Right cardiac atrium (tissue), 5 donors: ENCODE data around the gene BCL2L2. TPM values are rescaled to one million over a fixed set of nuclear protein-coding genes. Genes with fewer than 3 reads are reported as not detected.
A peak's percentile ranks its signal among the peaks of the same experiment; 100 is the strongest.
"Not testable (repeated sequence)": the region's sequence is repeated elsewhere in the genome, so short reads cannot be mapped to it uniquely, and the experiment has no call there.

Source experiments
- ATAC-seq, 2 donors: fragments of 200-7000 bp; cut with Tn5 transposase; one replicate each; pipeline versions ENCODE4 v1.8.0 to v1.9.1; 2020; ENCODE audit warnings: moderate library complexity in 2 of 2, mild to moderate bottlenecking in 1 of 2
- DNase-seq, 3 donors: peaks; one replicate each; pipeline ENCODE4 v3.0.0-alpha.2; 2020
- H3K27ac ChIP-seq: one replicate; pipeline ENCODE4 v1.5.1; 2013; ENCODE audit warnings: mild to moderate bottlenecking, low read length, control low read depth, moderate library complexity
- H3K27me3 ChIP-seq: one replicate; pipeline ENCODE4 v1.6.1; 2013; ENCODE audit not compliant: control insufficient read depth, insufficient read depth
- H3K4me1 ChIP-seq: one replicate; pipeline ENCODE4 v1.6.1; 2013; ENCODE audit warnings: low read length; ENCODE audit not compliant: control insufficient read depth, insufficient read depth
- H3K4me3 ChIP-seq: one replicate; pipeline ENCODE4 v1.5.1; 2013; ENCODE audit warnings: low read length, control low read depth
- H3K9me3 ChIP-seq: one replicate; pipeline ENCODE4 v1.6.1; 2013; ENCODE audit warnings: low read length; ENCODE audit not compliant: control insufficient read depth
- WGBS: extraction: QIAGEN DNeasy Blood & Tissue Kit; methylation state at CpG from one replicate; pipeline ENCODE4 v1.1.7; 2013; 5-methylcytosine and 5-hydroxymethylcytosine counted together
- intact Hi-C, 4 donors: fragments of 100-400 bp; cut with DNase I; formaldehyde crosslinking; loops; one replicate each; pipeline versions ENCODE4 v1.11.0 to v1.14.0; 2022 to 2023
- polyA plus RNA-seq: library from polyadenylated mRNA; stranded (reverse); fragments of 200-250 nt; gene quantifications from one replicate; pipeline ENCODE4 v1.2.3, GENCODE V29; 2013
- total RNA-seq, 4 donors: library from RNA; stranded (reverse); fragmentation: NEBNext Ultra II Directional; extraction: Animal tissue kit (Norgen Biotek cat#: 25700); gene quantifications; one replicate each; pipeline ENCODE4 v1.2.1, GENCODE V29; 2021
- donor health status: healthy with polysubstance abuse.
- donor health status: DM: no; HTN: yes; CAD: no.
- donor health status: DM: no; HTN: no; CAD: no.
- donor health status: DM: no; HTN: yes; CAD: no; lungs with severe emphysema.
- donor health status: DM: yes; HTN: yes; CAD: no.

Gene BCL2L2
- total and polyA plus RNA-seq, 5 donors, result 38.1 to 51.9 (median 48.4) TPM

DNA sequence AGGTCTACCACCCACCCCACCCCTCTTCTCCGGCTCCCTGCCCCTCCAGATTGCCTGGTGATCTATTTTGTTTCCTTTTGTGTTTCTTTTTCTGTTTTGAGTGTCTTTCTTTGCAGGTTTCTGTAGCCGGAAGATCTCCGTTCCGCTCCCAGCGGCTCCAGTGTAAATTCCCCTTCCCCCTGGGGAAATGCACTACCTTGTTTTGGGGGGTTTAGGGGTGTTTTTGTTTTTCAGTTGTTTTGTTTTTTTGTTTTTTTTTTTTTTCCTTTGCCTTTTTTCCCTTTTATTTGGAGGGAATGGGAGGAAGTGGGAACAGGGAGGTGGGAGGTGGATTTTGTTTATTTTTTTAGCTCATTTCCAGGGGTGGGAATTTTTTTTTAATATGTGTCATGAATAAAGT, 19.1 kb downstream of the BCL2L2 start:
- H3K4me1 ChIP-seq, H3K4me3 ChIP-seq, ATAC-seq, H3K9me3 ChIP-seq, H3K27me3 ChIP-seq, H3K27ac ChIP-seq: not testable (repeated sequence)
- WGBS, result 87% methylated on average over 5 of the region's 5 CpGs
- DNase-seq, result peak in 1 of 3 donors; percentile 26
- intact Hi-C loops, result loop anchor here (5.0 to 10.0 kb wide), 7 partner anchors 52 to 239 kb away; partner anchors contain the start of genes AP1G2 (in 2 of the 4) and CMTM5 (in 1 of the 4)

GRCh38 chr14:23326491-23327332, 20.1 kb downstream of the BCL2L2 start:
- Histone ChIP-seq H3K4me3 (no peak overlapping the region), H3K27me3 (no peaks in the 10 kb centered on the region), H3K4me1 (no peaks in the 10 kb centered on the region), H3K27ac (no peak overlapping the region), H3K9me3 (no peaks in the 10 kb centered on the region)
- 71% methylated on average over 13 of the region's 13 CpGs for WGBS
- peak in 1 of 3 donors; percentile 32 for DNase-seq
- ATAC-seq, result peak in 1 of 2 donors; percentile 18
- intact Hi-C loops, result loop anchor here (5.0 to 10.0 kb wide), 7 partner anchors 51 to 238 kb away; partner anchors contain the start of genes AP1G2 (in 2 of the 4) and CMTM5 (in 1 of the 4)

DNA sequence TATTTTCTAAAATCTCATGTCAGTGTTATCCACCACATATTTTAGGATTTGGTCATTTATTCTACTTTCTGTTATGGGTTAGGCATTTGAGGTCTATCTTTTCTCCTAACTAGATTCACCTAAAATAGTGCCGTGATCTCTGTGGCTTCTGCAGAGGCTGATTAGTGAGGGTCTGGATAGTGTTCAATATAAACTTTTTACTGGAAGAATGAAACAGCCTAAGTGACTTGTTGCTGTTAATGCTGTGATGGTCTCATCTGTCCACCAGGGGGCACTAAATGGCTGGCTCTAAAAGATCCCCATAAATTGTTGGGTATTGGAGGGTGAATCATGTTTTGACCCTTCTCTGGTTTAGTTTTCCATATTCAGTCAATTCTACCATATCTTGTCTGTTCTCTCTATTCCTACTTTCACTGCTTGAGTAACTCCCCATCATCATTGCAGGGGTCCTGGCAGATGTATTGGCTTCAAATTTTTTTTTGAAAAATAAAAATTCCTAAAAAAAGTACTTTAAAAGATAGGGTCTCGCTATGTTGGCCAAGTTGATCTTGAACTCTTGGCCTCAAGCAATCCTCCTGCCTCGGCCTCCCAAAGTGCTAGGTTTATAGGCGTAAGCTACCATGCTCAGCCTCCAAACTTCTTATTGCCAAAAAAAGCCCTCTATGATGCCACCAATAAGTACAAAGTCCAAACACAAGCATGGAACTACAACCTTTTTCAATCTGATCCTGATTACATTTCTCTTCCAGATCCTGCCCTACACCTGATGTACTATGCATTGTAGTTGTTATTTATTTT, 21.5 kb downstream of the BCL2L2 start:
- Histone ChIP-seq H3K4me3 (no peak overlapping the region), H3K9me3 (no peaks in the 10 kb centered on the region), H3K27ac (no peak overlapping the region), H3K4me1 (no peaks in the 10 kb centered on the region), H3K27me3 (no peaks in the 10 kb centered on the region)
- peak; percentile 65 to 66 for ATAC-seq
- intact Hi-C loops, result loop anchor here (5.0 to 10.0 kb wide), 7 partner anchors 49 to 237 kb away; partner anchors contain the start of genes AP1G2 (in 2 of the 4) and CMTM5 (in 1 of the 4)
- 38% methylated on average over 4 of the region's 4 CpGs for WGBS
- peak; percentile 50 to 70 (median 63) for DNase-seq

DNA sequence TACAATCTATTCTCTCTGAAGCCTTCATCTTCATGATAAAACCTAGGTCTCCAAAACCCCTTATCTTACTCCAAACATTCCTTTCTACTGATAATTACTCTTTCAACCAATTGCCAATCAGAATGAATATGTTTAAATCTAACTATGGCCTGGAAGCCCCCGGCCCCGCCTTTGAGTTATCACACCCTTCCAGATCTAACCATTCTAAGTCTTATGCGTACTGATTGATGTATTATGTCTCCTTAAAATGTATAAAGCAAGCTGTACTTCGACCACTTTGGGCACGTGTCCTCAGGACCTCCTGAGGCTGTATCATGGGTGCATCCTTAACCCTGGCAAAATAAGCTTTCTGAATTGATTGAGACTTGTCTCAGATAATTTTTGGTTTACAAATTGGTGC, 29.0 kb downstream of the BCL2L2 start:
- H3K4me3 ChIP-seq, result no peak overlapping the region
- H3K4me1 ChIP-seq, result no peaks in the 10 kb centered on the region
- DNase-seq, result no peak
- intact Hi-C loops, result no loop called here
- no peak overlapping the region for H3K27ac ChIP-seq
- ATAC-seq, result no peak
- WGBS, result 81% methylated on average over 5 of the region's 5 CpGs
- no peaks in the 10 kb centered on the region for H3K9me3 ChIP-seq
- H3K27me3 ChIP-seq, result no peaks in the 10 kb centered on the region

DNA sequence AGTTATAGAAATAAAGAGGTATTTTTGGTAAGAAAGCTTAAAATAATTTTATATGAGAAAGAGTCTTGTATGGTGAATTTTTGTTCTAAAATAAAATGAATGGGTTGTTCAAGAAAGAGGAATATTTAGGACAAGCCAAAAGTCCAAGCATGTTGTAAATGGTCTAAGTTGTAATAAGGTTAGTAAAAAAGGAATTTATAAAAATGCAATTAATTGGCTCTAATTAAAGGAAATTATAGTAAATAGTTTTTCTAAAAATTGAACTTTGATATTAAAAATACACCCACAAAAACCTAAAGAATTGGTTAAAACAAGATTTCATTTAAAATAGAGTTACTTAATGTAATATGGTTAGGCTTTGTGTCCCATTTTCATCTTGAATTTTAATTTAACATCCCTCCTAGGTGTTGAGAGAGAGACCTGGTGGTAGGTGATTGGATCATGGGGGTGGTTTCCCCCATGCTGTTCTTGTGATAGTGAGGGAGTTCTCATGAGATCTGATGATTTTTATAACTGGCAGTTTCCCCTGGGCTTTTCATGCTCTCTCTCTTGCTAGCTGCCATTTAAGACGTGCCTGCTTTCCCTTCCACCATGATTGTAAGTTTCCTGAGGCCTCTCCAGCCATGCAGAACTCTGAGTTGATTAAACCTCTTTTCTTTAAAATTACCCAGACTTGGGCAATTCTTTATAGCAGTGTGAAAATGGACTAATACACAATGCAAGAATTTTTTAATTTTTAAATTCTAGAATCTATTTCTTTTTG, 33.1 kb downstream of the BCL2L2 start:
- 76% methylated on average over 1 of the region's 1 CpG for WGBS
- intact Hi-C loops, result no loop called here
- H3K27ac ChIP-seq, result no peak overlapping the region
- H3K4me1 ChIP-seq, result no peaks in the 10 kb centered on the region
- no peaks in the 10 kb centered on the region for H3K27me3 ChIP-seq
- no peak overlapping the region for H3K4me3 ChIP-seq
- H3K9me3 ChIP-seq, result no peaks in the 10 kb centered on the region
- ATAC-seq (no peak), DNase-seq (no peak)

- DNase-seq, result no peak
- ATAC-seq, result no peak
- no peaks in the 10 kb centered on the region for H3K9me3 ChIP-seq
- 45% methylated on average over 3 of the region's 3 CpGs for WGBS
- intact Hi-C loops, result no loop called here
- no peaks in the 10 kb centered on the region for H3K4me1 ChIP-seq
- no peak overlapping the region for H3K4me3 ChIP-seq
- no peaks in the 10 kb centered on the region for H3K27me3 ChIP-seq
- no peak overlapping the region for H3K27ac ChIP-seq
These were observed 37.8 kb downstream of the BCL2L2 start for GRCh38 chr14:23344481-23344880.

- Histone ChIP-seq H3K4me3 (no peak overlapping the region), H3K27ac (no peak overlapping the region), H3K27me3 (no peaks in the 10 kb centered on the region), H3K9me3 (no peaks in the 10 kb centered on the region), H3K4me1 (no peaks in the 10 kb centered on the region)
- 53% methylated on average over 13 of the region's 13 CpGs for WGBS
- ATAC-seq (peak; percentile 40 to 57), DNase-seq (peak in 2 of 3 donors; percentile 35 to 63)
- intact Hi-C loops, result no loop called here
These were observed 39.5 kb downstream of the BCL2L2 start for GRCh38 chr14:23345987-23346692.

GRCh38 chr14:23346693-23347405, 40.2 kb downstream of the BCL2L2 start:
- Histone ChIP-seq H3K4me3 (no peak overlapping the region), H3K27me3 (no peaks in the 10 kb centered on the region), H3K27ac (no peak overlapping the region), H3K9me3 (no peaks in the 10 kb centered on the region), H3K4me1 (no peaks in the 10 kb centered on the region)
- DNase-seq, result peak in 1 of 3 donors; percentile 63
- intact Hi-C loops, result no loop called here
- ATAC-seq, result peak; percentile 38 to 47
- 69% methylated on average over 27 of the region's 27 CpGs for WGBS

GRCh38 chr14:23347406-23348296, 41.0 kb downstream of the BCL2L2 start:
- WGBS, result 92% methylated on average over 19 of the region's 19 CpGs
- no peak overlapping the region for H3K4me3 ChIP-seq
- intact Hi-C loops, result no loop called here
- no peak overlapping the region for H3K27ac ChIP-seq
- ATAC-seq, result no peak
- peak in 1 of 3 donors; percentile 23 for DNase-seq
- H3K4me1 ChIP-seq, result no peaks in the 10 kb centered on the region
- no peaks in the 10 kb centered on the region for H3K9me3 ChIP-seq
- H3K27me3 ChIP-seq, result no peaks in the 10 kb centered on the region
